HG03460 (cell line): ENCODE results near the gene ZNG1F.
"Not testable (repeated sequence)": the region's sequence is repeated elsewhere in the genome, so short reads cannot be mapped to it uniquely, and the experiment has no call there.

Experiments
- ATAC-seq: cut with Tn5 transposase; IDR thresholded peaks from one replicate; pipeline ENCODE4 v1.9.1; 2021; ENCODE audit not compliant: unreplicated experiment

ZNG1F gene

GRCh38 chr9:41189217-41189616 is at the start of gene ZNG1F:
TSS of gene ZNG1F (minus strand) at chr9:41189317. CDS start at chr9:41189258, 59 bp downstream.
- not testable (repeated sequence) for ATAC-seq

GRCh38 chr9:41237110-41237749 is 48.1 kb upstream of the ZNG1F start:
- not testable (repeated sequence) for ATAC-seq

- ATAC-seq, result not testable (repeated sequence)
Observed at GRCh38 chr9:41236486-41237109, 47.5 kb upstream of the ZNG1F start.

GRCh38 chr9:41234811-41235805 is 46.0 kb upstream of the ZNG1F start:
- ATAC-seq, result peak; percentile 100

- ATAC-seq, result not testable (repeated sequence)
Observed at GRCh38 chr9:41234221-41234620, 45.1 kb upstream of the ZNG1F start.

- not testable (repeated sequence) for ATAC-seq
Observed at GRCh38 chr9:41232326-41232725, 43.2 kb upstream of the ZNG1F start.

GRCh38 chr9:41230418-41230817 is 41.3 kb upstream of the ZNG1F start:
- not testable (repeated sequence) for ATAC-seq

GRCh38 chr9:41229408-41230401 is 40.6 kb upstream of the ZNG1F start:
- no peak for ATAC-seq

GRCh38 chr9:41219831-41220230 is 30.7 kb upstream of the ZNG1F start:
- not testable (repeated sequence) for ATAC-seq

GRCh38 chr9:41188439-41188838 is 678 bp downstream of the ZNG1F start:
- not testable (repeated sequence) for ATAC-seq

- ATAC-seq, result not testable (repeated sequence)
Observed at GRCh38 chr9:41174994-41175393, 14.1 kb downstream of the ZNG1F start.

GRCh38 chr9:41150116-41150515 is 39.0 kb downstream of the ZNG1F start:
- ATAC-seq, result not testable (repeated sequence)

GRCh38 chr9:41141878-41142277 is 47.2 kb downstream of the ZNG1F start:
- not testable (repeated sequence) for ATAC-seq

GRCh38 chr9:41128581-41128980 is 60.5 kb downstream of the ZNG1F start, which contains the start of gene FOXD4L6:
TSS of gene FOXD4L6 (minus strand) at chr9:41128681. CDS start at chr9:41128383, 298 bp downstream.
- not testable (repeated sequence) for ATAC-seq

GRCh38 chr9:41126746-41127446 is 62.2 kb downstream of the ZNG1F start:
- not testable (repeated sequence) for ATAC-seq

GRCh38 chr9:41125936-41126335 is 63.2 kb downstream of the ZNG1F start:
- ATAC-seq, result not testable (repeated sequence)

- ATAC-seq, result not testable (repeated sequence)
Observed at GRCh38 chr9:41125109-41125658, 63.9 kb downstream of the ZNG1F start.

GRCh38 chr9:41124250-41125108 is 64.6 kb downstream of the ZNG1F start:
- ATAC-seq, result not testable (repeated sequence)
